Measurements from ENCODE around the gene GDNF. TPM values are rescaled to one million over a fixed set of nuclear protein-coding genes. Genes with fewer than 3 reads are reported as not detected.

Gene GDNF
- total RNA-seq, 2 donors from 2014 or later = 0.58 to 2.4 TPM

DNA sequence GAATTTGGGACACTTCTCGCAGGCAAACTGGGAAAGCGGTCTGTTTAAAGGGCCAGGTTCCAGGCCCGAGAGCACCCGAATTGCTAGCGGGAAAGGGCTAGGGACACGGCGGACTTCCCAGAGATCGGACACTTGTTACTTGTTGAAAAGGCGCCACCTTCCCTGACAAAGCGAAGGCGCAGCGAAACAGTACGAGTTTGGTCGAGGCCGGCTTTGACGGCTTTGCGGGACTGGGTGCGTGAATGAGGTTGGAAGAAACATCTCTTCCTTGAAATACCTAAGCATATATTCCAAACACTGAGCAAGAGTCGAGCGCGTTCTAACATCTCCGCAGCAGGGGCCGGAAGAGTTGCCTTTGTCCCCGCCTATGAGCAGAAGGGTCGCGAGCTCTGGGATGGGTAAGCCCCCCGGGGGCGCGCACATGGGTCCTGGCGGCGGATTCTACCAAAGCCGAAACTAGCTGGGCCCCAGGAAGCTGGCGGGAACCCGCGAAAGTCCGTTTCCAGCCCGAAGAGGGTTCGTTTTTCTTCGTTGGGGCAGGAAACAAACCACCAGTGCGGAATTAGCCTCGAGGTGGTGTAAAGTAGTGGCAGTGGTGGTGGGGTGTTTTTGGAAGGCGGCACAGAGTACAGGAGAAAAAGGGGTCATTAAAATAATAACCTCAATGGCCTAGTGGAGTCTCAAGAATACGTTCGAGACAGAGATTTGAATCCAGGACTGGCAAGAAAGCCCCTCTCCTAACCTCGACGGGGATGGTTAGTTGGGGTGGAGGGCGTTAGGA is 1.5 kb downstream of the GDNF start:
- Mint-ChIP-seq H3K4me1 (peaks cover 46% of the 10 kb centered on the region), H3K9me3 (no peaks in the 10 kb centered on the region), H3K4me3 (peak overlapping the region; percentile 64), H3K27me3 (ENCODE audit: insufficient read depth) (peaks cover 71% of the 10 kb centered on the region), H3K36me3 (ENCODE audit: low read depth) (no peaks in the 10 kb centered on the region), H3K27ac (no peak overlapping the region)
- Histone ChIP-seq H3K9ac (ENCODE audit: extremely low read depth, low read length, poor library complexity, severe bottlenecking) (no peak overlapping the region), H3K9me3 (ENCODE audit: control insufficient read depth, low read length) (no peaks in the 10 kb centered on the region), H3K4me3 (ENCODE audit: low read length) (peak overlapping the region; percentile 78), H3K27ac (ENCODE audit: low read depth, low read length) (no peak overlapping the region), H3K27me3 (ENCODE audit: control insufficient read depth, insufficient read depth, low read length, poor library complexity, severe bottlenecking) (peaks cover 79% of the 10 kb centered on the region), H3K36me3 (ENCODE audit: control insufficient read depth, insufficient read depth, low read length) (no peaks in the 10 kb centered on the region), H3K4me1 (ENCODE audit: control insufficient read depth, insufficient read depth, low read length) (peaks cover 4% of the 10 kb centered on the region)
- 4 to 8% methylated on average over 16 to 47 of the region's 47 CpGs for WGBS, 2 experiments (ENCODE audit: insufficient coverage in 1 of 2, insufficient read length in 1 of 2)
- DNase-seq = peak; percentile 86
- TF ChIP-seq, protein P1, sequence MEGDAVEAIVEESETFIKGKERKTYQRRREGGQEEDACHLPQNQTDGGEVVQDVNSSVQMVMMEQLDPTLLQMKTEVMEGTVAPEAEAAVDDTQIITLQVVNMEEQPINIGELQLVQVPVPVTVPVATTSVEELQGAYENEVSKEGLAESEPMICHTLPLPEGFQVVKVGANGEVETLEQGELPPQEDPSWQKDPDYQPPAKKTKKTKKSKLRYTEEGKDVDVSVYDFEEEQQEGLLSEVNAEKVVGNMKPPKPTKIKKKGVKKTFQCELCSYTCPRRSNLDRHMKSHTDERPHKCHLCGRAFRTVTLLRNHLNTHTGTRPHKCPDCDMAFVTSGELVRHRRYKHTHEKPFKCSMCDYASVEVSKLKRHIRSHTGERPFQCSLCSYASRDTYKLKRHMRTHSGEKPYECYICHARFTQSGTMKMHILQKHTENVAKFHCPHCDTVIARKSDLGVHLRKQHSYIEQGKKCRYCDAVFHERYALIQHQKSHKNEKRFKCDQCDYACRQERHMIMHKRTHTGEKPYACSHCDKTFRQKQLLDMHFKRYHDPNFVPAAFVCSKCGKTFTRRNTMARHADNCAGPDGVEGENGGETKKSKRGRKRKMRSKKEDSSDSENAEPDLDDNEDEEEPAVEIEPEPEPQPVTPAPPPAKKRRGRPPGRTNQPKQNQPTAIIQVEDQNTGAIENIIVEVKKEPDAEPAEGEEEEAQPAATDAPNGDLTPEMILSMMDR (conservative IDR thresholded peaks at IDR 0.05) = peak; percentile 54

DNA sequence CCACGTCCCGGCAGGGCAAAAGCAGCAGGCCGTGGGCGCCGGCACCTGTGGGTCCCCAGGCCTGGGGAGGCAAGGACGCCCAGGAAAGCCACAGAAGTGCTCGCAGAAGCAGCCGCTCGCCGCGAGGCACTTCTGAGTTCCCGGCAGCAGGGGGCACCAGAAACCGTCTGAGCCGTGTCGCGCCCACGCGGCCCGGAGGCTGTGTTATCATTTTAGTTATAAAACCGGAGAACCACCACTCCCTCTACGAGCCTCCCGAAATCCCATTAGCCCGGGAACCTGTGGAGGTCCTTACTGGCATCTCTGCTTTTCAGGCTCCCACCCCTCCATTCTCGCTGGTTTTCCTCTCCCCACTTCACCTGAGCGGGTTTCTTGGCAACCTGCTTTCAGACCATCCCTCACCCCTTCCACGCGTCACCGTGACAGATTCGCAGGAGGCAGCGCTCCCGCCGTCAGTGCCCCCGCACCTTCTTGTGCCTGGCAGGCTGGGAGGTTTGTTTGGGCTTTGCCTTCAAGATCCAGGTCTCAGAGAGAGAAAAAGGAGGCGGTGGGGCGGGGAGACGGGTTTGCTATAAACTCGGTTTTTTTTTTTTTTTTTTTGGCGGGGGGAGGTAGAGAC is 2.3 kb downstream of the GDNF start:
- Histone ChIP-seq H3K9me3 (ENCODE audit: control insufficient read depth, low read length) (no peaks in the 10 kb centered on the region), H3K36me3 (ENCODE audit: control insufficient read depth, insufficient read depth, low read length) (no peaks in the 10 kb centered on the region), H3K4me3 (ENCODE audit: low read length) (peak overlapping the region; percentile 78), H3K27ac (ENCODE audit: low read depth, low read length) (no peak overlapping the region), H3K27me3 (ENCODE audit: control insufficient read depth, insufficient read depth, low read length, poor library complexity, severe bottlenecking) (peaks cover 87% of the 10 kb centered on the region), H3K4me1 (ENCODE audit: control insufficient read depth, insufficient read depth, low read length) (peaks cover 4% of the 10 kb centered on the region), H3K9ac (ENCODE audit: extremely low read depth, low read length, poor library complexity, severe bottlenecking) (no peak overlapping the region)
- 2 to 3% methylated on average over 10 to 37 of the region's 38 CpGs for WGBS, 2 experiments (ENCODE audit: insufficient coverage in 1 of 2, insufficient read length in 1 of 2)
- DNase-seq = peak; percentile 90
- peaks cover 43% of the 10 kb centered on the region for H3K4me1 Mint-ChIP-seq
- H3K36me3 Mint-ChIP-seq (ENCODE audit: low read depth) = no peaks in the 10 kb centered on the region
- peak overlapping the region; percentile 64 for H3K4me3 Mint-ChIP-seq
- no peaks in the 10 kb centered on the region for H3K9me3 Mint-ChIP-seq
- peaks cover 79% of the 10 kb centered on the region for H3K27me3 Mint-ChIP-seq (ENCODE audit: insufficient read depth)
- H3K27ac Mint-ChIP-seq = no peak overlapping the region
- TF ChIP-seq, protein P1 (conservative IDR thresholded peaks at IDR 0.05) = peak; percentile 95

DNA sequence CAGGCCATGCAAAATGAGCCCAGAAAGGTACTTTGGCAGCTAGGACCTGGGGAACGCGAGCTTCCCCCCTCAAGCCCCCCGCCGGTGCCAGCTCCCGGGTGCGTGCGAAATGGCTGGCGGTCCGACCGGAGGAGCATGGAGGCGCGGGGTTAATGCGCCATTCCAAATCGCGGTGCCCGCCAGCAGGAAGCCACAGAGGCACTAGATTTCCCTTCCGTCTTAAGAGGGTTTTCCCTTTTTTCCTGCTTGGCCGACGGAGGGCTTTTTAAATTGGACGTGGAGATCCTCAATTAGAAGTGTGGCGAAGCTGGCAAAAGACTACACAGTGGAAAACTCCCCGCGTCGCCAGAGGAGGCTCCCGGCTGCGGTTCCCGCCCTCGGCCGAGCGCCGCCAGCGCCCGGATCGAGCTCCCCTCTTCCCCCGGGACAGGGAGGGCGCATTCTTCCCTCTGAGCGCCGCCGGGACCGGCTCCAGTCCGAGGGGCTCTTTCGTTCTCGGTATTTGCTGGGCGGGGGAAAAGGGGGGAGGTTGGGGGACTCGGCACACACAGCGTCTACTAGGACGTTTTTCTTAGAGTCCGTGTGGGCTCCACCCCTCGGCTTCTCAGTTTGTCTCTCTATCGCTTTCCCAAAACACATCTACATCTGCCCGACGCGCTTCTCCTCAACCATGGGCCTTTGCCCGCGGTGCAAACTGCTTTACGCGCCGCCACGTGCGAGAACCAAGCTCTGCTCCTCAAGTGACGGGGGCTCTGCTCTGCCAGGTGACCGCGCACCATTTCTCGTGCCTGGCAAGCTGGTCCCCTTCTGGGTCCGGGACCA is 3.0 kb downstream of the GDNF start:
- H3K4me3 Mint-ChIP-seq = peak overlapping the region; percentile 64
- DNase-seq = peak; percentile 82
- H3K27me3 Mint-ChIP-seq (ENCODE audit: insufficient read depth) = peaks cover 85% of the 10 kb centered on the region
- H3K4me1 Mint-ChIP-seq = peaks cover 36% of the 10 kb centered on the region
- H3K4me1 ChIP-seq (ENCODE audit: control insufficient read depth, insufficient read depth, low read length) = peaks cover 4% of the 10 kb centered on the region
- no peak overlapping the region for H3K9ac ChIP-seq (ENCODE audit: extremely low read depth, low read length, poor library complexity, severe bottlenecking)
- H3K27ac Mint-ChIP-seq = no peak overlapping the region
- H3K27me3 ChIP-seq (ENCODE audit: control insufficient read depth, insufficient read depth, low read length, poor library complexity, severe bottlenecking) = peaks cover 94% of the 10 kb centered on the region
- H3K36me3 ChIP-seq (ENCODE audit: control insufficient read depth, insufficient read depth, low read length) = no peaks in the 10 kb centered on the region
- no peaks in the 10 kb centered on the region for H3K9me3 Mint-ChIP-seq
- H3K9me3 ChIP-seq (ENCODE audit: control insufficient read depth, low read length) = no peaks in the 10 kb centered on the region
- TF ChIP-seq, protein P1 (conservative IDR thresholded peaks at IDR 0.05) = no peak
- WGBS, 2 experiments (ENCODE audit: insufficient coverage in 1 of 2, insufficient read length in 1 of 2) = 2 to 3% methylated on average over 27 to 65 of the region's 65 CpGs
- H3K27ac ChIP-seq (ENCODE audit: low read depth, low read length) = no peak overlapping the region
- no peaks in the 10 kb centered on the region for H3K36me3 Mint-ChIP-seq (ENCODE audit: low read depth)
- H3K4me3 ChIP-seq (ENCODE audit: low read length) = peak overlapping the region; percentile 78
